ENCODE results near the gene TECR.
A peak's percentile ranks its signal among the peaks of the same experiment; 100 is the strongest.
"Not testable (repeated sequence)": the region's sequence is repeated elsewhere in the genome, so short reads cannot be mapped to it uniquely, and the experiment has no call there.

The TECR gene

DNA sequence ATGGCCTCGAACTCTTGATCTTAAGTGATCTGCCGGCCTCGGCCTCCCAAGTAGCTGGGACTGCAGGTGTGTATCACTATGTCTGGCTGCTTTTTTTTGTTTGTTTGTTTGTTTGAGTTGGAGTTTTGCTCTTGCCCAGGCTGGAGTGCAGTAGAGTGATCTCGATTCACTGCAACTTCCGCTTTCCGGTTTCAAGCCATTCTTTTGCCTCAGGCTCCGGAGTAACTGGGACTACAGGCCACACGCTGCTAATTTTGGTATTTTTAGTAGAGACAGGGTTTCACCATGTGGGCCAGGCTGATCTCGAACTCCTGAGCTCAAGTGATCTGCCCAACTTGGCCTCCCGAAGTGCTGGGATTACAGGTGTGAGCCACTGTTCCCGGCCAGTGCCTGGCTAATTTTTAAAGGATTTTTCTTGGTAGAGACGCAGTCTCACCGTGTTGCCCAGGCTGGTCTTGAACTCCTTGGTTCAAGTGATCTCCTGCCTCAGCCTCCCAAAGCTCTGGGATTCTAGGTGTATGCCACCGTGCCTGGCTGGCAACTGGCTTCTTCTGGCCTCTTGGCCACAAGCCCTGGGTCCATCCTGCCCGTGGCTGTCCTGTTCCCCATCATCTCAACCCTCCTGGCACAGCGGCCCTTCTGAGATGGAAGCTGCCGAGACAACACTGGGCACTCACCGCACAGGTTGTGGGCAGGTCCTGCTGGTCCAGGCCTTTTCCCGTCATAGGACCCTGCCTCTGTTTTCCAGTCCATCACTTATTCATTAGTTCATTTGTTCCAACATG, 11.5 kb downstream of the TECR start:
- no peak for DNase-seq (ENCODE audit: low spot score)

DNA sequence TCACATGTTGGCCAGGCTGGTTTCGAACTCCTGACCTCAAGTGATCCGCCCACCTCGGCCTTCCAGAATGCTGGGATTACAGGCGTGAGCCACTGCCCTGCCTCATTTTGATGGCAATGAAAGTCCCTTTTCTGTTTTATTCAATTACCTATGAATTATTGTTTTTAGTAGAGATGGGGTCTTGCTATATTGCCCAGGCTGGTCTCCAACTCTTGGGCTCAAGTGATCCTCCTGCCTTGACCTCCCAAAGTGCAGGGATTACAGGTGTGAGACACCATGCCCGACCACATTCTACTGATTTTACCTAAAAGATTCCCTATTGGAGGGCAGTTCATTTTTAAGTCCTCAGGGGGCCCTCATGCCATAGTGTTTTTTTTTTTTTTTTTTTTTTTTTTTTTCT, 12.6 kb downstream of the TECR start:
- not testable (repeated sequence) for DNase-seq (ENCODE audit: low spot score)

DNA sequence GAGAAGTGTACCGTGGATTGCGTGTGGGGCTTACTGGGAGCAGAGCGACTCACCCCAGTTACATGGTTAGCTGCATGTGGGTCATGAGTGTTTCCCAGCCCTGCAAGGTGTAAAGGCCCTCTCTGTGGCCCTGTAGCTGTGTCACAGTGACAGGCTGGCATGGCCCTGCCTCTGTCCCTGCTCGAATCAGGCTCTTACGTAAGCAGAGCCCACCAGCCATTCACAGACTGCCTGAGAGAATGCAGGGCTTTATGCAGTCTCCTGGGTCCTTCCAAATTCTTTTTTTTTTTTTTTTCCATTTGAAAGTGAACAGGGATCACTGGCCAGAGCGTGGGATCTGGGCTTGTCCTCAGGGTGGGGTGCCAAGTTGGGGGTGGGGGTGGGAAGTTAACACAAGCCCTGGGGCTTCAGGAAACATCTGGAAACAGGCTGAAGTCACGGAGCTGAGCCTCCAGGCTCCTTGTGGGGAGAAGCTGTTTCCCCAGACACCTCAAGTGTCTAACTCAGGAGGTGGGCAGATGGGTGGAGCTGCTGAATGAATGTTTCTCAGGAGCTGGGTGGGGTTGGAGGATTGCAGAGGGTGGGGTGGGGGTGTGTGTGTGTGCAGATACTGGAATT, 13.4 kb downstream of the TECR start:
- no peak for DNase-seq (ENCODE audit: low spot score)

DNA sequence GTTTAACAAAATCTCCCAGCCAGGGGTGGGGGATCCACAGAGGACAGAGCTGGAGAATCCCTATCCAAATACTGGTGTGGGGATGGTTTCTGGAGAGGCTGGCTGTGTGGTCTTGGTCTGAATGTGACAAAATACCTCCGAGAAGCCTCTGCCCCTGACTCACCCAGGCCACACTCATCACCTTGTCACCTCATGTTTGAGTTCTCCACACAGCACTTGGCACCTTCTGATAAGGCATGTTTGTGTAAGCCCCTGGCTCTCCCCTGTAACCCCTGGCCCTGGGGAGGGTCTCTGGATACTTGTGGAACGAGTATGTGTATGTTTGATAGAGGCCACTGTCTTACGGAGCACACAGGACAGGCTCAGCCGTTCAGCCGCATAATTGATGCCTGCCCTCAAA, 14.7 kb downstream of the TECR start:
- DNase-seq (ENCODE audit: low spot score), result peak; percentile 36

DNA sequence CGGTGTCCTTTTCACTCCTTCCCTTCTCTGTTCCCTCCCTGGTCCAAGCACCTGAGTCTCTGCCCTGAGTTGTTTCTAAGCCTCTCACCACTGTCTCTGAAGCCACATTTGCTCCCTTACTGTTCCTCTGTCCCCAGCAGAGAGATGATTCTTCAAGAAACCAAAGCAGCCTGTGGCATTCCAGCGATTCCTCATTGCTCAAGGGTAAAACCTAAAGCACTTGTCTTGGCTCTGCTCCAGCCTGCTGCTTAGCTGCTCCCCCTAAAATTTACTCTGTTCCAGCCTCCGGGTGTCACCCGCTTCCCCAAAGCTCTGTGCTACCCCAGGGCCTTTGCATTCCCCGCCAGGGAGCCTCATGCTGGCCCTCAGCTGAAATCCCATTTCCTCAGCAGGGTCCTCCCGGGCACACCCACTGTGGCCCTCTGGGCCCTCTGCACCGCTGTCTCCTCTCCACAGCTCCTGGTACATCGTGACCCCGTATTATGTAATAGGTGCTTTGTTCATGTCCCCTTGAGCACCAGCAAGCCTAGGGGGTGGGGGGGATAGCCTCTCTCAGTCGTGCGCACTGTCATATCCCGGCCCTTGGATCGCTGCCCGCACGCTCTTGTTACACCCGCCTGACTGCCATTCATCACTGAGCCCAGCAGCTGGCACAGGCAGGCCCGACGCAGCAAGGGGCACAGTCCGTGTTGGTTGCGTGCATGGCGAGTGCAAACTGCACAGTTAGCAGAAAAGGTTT, 15.8 kb downstream of the TECR start:
- peak; percentile 71 for DNase-seq (ENCODE audit: low spot score)

DNA sequence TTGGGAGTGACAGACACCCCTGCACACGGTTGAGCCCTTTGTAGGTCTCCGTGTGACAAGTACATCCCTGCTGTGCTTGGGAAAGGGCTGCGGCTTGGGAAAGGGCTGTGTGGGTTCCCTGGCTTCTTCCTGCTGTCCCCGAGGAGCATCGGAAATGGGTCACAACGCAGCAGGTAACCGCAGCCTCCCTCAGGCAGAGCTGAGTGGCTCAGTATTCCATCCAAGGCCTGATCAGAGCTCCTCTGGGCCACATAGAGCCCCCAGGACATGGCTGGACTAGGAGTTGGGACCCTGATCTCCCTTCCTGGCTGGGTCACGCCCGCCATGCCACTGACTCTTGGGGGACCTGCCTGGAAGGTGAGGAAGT, 16.3 kb downstream of the TECR start:
- no peak for DNase-seq (ENCODE audit: low spot score)

DNA sequence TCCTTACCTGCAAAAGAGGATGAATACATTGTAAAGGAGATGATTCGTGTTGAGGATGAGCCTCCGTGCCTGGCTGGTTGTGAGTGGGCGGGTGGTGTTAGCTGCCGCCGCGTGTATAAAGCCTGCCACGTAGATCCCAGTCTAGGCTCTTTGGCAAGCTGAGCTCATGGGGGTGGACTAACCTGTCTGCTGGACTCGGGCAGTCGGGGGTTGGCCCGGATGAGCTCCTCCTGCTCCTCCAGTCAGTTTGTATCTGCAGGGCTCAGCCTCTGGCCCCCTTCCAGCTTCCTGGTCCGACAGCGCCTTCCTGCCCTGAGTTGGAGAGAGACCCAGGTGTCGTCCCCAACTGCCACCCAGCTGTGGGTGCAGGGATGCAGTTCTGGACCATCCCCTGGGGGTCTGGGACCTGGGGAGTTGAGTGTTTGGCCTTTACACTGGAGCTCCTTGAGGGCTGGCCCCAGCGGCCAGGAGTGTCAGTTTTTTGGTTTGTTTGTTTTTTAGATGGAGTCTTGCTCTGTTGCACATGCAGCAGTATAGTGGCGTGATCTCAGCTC, 20.9 kb downstream of the TECR start:
- DNase-seq (ENCODE audit: low spot score), result peak; percentile 83

DNA sequence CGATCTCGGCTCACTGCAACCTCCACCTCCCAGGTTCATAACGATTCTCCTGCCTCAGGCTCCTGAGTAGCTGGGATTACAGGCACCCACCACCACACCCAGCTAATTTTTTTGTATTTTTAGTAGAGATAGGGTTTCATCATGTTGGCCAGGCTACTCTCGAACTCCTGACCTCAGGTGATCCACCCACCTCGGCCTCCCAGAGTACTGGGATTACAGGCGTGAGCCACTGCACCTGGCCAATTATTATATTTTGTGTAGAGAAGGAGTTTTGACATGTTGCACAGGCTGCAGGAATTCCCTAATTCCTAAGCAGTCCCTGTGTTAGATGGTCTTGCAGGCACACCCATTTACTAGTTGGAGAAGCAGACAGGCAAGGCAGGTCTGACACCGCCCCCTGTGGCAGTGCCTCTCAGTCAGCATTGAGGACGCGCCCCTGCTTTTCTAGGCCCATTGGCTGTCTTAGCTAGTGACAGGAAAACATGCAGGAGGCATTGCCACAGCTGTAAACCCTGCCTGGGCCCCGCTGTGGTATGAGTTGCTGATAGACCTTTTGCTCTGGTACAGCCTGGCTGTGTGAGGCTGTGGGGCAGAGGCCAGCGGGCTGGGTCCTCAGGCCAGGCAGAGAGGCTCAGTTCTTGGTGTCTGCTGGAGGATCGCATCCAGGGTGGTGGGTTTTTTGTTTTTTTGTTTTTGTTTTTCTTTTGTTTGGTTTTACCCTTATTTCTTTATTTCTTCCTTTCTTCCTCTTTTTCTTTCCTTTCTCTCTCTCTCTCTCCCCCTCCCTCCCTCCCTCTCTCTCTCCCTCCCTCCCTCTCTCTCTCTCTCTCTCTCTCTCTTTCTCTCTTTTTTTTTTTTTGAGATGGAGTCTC, 22.0 kb downstream of the TECR start:
- peak; percentile 53 for DNase-seq (ENCODE audit: low spot score)

DNA sequence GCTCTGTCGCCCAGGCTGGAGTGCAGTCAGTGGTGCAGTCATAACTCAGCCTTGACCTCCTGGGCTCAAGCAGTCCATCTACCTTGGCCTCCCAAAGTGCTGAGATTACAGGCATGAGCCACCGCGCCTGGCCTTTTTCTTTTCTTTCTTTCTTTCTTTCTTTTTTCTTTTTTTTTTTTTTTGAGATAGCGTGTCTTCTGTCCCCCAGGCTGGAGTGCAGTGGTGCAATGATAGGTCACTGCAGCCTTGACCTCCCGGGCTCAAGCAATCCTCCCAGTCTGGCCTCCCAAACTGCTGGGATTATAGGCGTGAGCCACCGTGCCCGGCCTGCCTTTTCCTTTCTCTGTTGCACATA, 22.6 kb downstream of the TECR start:
- peak; percentile 36 for DNase-seq (ENCODE audit: low spot score)

DNA sequence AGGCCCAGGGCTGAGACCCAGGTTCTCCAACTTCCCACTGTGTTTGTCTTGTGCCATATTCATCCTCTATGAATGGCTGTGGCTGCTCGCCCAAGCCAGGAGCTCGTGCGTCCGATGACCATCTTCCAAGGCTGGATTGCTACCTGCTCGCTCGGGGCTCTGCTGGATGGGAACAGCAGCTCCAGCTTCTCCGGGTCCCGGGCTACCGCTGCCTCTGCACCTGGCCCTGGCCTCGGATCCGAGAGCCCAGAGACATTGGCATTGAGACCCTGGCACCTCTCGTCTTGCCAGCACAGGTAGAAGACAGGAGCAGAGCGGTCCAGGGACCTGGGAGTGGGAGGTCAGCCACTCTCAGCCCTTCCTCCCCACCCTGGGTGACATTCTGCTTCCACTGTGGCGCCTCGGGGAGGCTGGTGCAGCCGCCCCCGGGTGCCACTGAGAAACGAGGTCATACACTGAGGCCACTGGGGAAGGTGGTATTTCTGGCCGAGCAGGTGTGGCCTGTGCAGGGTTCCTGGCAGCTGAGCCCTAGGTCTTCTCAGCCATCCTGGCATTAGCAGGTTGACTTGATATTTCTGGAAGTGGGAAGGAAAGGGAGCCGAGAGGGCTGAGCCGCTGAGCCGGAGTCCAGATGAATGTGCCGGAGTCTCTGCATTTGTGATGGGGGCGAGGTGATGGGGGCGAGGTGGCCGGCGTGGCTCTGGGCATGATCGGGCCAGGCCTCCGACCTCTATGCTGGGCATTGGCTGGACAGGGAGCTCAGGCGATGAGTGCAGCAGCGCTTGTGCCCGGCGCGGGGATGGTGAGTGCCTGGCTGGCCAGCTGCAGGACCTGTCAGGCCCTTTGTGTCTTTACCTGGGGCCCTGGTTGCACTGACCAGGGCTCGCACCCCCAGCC, 23.9 kb downstream of the TECR start:
- DNase-seq (ENCODE audit: low spot score), result no peak

DNA sequence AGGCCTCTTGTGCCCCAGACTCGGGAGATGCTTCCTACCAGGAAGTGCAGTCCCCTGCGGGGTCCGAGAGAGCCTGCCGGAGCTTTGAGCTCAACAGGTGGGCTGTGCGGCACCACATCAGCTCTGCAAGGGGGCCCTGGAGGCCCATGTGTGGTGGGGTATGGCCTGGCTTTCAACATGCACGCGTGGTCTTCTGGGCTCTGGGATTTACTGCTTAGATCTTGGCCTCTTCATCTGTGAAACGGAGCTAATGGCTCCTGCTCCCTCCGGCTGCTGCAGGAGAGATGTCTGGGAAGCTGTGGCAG, 24.5 kb downstream of the TECR start:
- DNase-seq (ENCODE audit: low spot score), result no peak

DNA sequence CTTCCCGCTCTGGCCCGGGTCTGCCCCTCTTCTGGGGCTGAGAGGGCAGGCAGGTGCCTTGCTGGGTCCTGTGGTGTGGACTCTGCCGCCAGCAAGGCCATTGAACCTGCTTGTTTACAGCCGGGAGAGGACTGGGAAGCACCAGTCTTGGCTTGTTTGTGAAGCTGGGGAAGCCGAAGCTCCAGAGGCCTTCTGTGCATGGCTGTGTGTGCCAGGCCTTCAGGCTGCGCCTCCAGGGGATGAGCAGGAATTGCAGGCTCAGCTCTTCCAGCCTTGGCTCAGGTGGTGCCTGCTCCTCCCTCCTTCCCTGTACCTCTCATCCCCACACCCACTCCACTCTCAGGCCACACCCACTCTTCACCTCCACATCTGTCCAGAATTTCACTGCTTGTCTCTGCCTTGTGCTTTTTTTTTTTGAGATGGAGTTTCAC, 25.0 kb downstream of the TECR start:
- DNase-seq (ENCODE audit: low spot score), result peak; percentile 20

DNA sequence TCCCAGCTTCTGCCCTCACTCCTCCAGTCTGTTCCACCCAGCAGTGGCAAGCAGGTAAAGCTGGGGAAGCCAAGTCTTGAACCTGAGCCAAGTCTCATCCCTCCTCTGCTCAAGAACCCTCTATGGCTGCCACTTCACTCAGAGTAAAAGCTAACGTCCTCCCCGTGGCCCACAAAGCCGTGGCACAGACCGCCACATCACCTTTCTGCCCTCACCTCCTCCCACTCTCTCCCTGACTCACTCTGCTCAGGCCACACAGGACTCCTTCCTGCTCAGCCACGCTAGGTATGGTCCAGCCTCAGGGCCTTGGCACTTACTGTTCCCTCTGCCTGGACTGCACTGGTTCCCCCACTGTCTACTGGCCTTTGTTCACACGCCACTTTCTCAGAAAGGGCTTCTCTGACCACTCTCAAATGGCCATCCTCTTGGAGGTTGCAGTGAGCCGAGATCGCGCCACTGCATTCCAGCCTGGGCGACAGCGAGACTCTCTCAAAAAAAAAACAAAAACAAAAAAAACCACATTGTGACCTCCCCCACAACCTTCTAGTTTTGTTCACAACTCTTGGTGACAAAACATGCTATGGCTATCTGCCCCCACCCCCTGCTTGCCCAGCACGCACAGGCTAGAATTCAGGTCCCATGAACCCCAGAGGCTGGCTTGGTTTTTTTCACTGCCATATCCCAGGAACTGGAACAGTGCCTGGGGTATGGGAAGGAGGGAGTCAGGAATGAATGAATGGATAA, 26.7 kb downstream of the TECR start:
- peak; percentile 71 for DNase-seq (ENCODE audit: low spot score)

DNA sequence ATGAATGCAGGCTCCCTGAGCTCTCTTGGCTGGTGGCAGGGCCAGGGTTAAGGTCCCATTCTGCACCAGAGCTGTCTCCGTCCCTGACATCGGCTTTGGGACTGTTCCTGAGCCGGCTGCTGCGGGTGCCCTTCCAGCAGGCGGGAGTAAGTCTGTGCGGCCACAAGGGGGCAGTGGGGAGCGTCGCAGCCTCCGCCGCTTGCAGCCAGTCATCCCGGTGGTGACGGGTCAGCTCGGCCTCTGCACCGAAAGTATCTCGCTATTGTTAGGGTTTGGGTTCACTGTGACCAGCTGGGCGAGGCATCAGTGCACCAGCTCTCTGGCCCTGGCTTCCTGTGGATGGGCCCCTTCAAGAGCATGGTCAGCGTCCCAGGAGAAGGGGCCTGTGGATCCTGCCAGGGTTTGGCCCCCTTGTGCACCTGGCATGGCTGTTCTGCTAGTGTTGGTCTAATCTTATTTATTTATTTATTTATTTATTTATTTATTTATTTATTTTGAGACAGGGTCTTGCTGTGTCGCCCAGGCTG, 27.3 kb downstream of the TECR start:
- DNase-seq (ENCODE audit: low spot score), result peak; percentile 87

DNA sequence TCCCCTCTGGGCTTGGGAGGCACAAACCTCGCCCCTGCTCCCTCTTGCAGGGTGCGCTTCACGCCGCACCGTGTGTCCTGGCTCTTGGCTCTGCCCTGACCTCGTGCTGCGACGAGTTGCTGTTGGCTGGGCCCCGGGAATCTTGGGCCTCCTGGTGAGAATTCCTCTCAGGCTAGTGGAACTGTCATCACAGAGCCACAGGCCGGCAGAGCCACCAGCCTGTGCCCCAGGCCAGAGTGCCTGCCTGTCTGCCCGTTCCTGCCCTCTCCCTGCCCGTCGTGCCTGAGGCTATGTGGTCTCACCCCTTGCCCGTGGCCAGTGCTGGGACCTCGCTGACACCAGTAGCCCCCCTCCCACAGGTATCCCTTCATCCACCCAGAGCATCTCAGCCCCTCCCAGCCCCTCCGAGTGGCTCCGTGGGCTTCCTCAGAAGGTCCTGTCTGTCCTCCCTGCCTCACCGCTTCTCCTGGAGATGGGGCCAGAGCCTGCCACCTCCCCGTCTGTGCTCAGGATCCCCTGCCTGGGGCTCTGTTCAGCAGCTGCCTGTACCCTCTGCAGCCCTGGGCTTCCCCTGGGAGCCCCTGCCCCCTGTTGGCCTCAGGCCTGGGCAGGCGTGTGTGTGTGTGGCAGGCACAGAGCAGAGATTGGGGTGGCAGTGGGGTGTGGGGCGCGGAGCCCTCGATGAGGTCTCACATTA, 29.1 kb downstream of the TECR start:
- no peak for DNase-seq (ENCODE audit: low spot score)

DNA sequence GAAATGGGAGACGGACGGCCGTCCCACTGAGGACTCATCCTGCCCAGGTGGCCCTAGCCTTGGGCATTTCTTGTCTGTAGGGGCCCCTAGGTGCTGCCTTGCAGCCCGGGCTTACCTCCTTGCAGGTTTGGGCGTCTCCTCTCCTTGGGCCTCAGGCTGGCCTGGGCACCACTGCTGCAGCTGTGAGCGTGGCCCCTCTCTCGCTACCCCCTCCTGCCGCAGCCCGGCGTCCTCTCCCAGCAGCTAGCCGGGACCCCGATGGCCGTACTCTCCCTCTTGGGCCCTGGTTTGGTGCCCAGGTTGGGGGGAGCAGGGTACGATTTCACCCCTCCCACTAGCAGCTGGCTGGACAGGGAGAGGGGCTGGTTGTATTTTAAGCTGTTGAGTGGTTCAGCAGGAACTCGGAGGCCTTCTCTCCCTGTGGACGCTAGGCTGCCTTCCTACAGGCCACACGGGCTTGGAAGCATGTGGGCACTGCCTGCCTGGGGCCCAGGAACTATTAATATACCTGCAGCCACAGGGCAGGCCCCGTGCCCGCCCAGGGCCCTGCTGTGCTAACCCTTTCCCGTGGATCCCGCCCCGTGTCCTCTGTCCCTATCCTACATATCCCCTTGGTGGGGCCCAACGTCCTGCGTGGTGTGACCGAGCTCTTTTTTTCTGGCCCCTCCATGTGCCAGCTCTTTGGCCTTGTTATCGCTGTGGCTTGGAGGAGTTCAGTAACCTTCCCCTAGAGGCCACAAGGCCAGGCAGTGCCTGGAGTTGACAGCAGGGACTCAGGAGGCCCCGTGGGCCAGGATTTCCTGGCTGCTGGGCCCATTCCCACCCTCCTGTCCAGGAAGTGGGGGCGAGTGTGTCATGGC, 30.8 kb downstream of the TECR start:
- no peak for DNase-seq (ENCODE audit: low spot score)

DNA sequence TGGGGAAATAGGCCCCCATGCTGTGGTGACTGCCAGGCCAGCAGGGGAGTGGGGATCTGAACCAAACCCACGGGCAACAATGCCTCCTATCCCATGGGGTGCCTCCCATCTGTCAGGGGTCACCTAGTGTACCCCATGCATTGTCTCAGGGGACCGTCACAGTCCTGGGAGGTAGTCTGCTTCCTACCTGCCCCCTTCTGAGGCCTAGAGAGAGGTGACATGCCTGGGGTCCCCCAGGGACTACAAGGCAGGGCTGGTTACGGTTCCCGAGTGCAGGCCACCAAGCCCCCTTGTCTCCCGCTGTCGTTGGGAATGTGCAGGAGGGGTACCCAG, 31.3 kb downstream of the TECR start:
- DNase-seq (ENCODE audit: low spot score), result no peak

DNA sequence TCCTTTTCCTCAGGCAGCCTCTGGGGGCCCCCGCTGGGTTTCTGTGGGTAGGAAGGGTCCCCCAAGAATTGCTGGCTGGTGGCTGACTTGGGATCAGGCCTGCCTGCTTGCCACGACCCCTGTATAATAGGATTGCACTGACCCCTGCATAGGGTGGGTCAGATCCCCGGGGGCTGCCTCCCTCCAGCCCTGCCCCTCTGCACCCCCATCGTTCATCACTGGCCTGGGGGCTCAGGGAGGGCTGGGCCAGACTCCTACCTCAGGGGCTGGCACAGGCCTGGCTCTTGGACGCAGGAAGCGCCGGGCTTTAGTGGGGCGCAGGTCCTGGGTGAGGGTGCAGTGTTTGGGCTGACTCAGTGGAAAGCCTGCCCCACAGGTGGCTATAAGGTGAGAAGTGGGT, 31.9 kb downstream of the TECR start:
- no peak for DNase-seq (ENCODE audit: low spot score)
